Body of pancreas (tissue), 4 donors: ENCODE measurements around the gene ESRRB.

ENCODE experiments used
- POLR2A ChIP-seq, 3 donors: fragments of 450-650 bp; IDR thresholded peaks; one replicate each; pipeline ENCODE4 v1.6.1; 2016; ENCODE audit warnings: antibody characterized with exemption in 3 of 3, mild to moderate bottlenecking in 2 of 3
- TF ChIP-seq, protein P1 (sequence below), 7 experiments: fragments of 450-650 bp in 4 of 7; fragments of 200-600 bp in 3 of 7; sonication (generic) in 3 of 7; IDR thresholded peaks; one replicate each; pipeline ENCODE4 v1.5.1; 2016 to 2019; ENCODE audit warnings: antibody characterized with exemption in 7 of 7

DNA sequence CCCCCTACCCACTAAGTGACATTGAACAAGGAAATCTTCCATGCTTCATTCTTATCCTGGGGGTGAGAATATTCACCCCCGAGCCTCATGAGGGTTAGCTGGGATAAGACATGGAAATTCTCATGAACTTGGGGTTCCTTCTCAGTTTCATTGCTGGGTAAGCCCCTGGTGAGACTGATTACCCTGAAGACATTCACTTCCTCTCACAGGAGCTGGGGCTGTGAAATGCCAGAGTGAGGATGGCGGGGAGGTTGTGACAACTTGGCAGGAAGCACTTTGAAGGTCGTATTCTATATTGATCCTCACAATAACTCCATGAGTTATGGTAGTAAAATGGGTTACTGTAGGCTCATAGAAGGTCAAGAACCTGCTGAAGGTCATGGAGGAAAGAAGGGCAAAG lies 43.5 kb downstream of the ESRRB start:
- no peak for TF ChIP-seq POLR2A (IDR thresholded peaks at IDR 0.05)
- TF ChIP-seq, protein P1, sequence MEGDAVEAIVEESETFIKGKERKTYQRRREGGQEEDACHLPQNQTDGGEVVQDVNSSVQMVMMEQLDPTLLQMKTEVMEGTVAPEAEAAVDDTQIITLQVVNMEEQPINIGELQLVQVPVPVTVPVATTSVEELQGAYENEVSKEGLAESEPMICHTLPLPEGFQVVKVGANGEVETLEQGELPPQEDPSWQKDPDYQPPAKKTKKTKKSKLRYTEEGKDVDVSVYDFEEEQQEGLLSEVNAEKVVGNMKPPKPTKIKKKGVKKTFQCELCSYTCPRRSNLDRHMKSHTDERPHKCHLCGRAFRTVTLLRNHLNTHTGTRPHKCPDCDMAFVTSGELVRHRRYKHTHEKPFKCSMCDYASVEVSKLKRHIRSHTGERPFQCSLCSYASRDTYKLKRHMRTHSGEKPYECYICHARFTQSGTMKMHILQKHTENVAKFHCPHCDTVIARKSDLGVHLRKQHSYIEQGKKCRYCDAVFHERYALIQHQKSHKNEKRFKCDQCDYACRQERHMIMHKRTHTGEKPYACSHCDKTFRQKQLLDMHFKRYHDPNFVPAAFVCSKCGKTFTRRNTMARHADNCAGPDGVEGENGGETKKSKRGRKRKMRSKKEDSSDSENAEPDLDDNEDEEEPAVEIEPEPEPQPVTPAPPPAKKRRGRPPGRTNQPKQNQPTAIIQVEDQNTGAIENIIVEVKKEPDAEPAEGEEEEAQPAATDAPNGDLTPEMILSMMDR (IDR thresholded peaks at IDR 0.05) = no peak
